ENCODE data around the gene RIT1. TPM values are rescaled to one million over a fixed set of nuclear protein-coding genes. Genes with fewer than 3 reads are reported as not detected.
A peak's percentile ranks its signal among the peaks of the same experiment; 100 is the strongest.

Gene RIT1
- total and polyA plus RNA-seq, 2 donors (not counting 3 experiments of a cell fraction or from before 2014, with no cell fraction given) = 46.4 to 65.5 TPM

- TF ChIP-seq MAX (IDR thresholded peaks at IDR 0.05; ENCODE audit: insufficient read depth, insufficient read length) (no peak), EZH2 (IDR thresholded peaks at IDR 0.05; ENCODE audit: borderline replicate concordance, low read depth, low read length, severe bottlenecking) (no peak), JUN (IDR thresholded peaks at IDR 0.05; ENCODE audit: borderline replicate concordance, insufficient read depth, insufficient read length, low read depth) (no peak), GATA2 (IDR thresholded peaks at IDR 0.05; ENCODE audit: insufficient read depth, insufficient read length, low read depth, low read length) (no peak), MYC (IDR thresholded peaks at IDR 0.05; ENCODE audit: low read depth, low read length) (no peak), FOS (IDR thresholded peaks at IDR 0.05; ENCODE audit: borderline replicate concordance, insufficient read depth, low read length) (no peak), POLR2AphosphoS5 (IDR thresholded peaks at IDR 0.05; ENCODE audit: insufficient read depth, low read depth, low read length) (no peak), POLR2A (IDR thresholded peaks at IDR 0.05; ENCODE audit: low read depth, low read length) (no peak)
- TF ChIP-seq, protein P1, sequence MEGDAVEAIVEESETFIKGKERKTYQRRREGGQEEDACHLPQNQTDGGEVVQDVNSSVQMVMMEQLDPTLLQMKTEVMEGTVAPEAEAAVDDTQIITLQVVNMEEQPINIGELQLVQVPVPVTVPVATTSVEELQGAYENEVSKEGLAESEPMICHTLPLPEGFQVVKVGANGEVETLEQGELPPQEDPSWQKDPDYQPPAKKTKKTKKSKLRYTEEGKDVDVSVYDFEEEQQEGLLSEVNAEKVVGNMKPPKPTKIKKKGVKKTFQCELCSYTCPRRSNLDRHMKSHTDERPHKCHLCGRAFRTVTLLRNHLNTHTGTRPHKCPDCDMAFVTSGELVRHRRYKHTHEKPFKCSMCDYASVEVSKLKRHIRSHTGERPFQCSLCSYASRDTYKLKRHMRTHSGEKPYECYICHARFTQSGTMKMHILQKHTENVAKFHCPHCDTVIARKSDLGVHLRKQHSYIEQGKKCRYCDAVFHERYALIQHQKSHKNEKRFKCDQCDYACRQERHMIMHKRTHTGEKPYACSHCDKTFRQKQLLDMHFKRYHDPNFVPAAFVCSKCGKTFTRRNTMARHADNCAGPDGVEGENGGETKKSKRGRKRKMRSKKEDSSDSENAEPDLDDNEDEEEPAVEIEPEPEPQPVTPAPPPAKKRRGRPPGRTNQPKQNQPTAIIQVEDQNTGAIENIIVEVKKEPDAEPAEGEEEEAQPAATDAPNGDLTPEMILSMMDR (IDR thresholded peaks at IDR 0.05; ENCODE audit: extremely low read depth in 1 of 2, insufficient read depth in 1 of 2, low read depth in 1 of 2, low read length in 2 of 2) = no peak
- Histone ChIP-seq H4K20me1 (replicated peaks; ENCODE audit: control insufficient read depth, extremely low read depth, insufficient read depth, low read length) (no peaks in the 10 kb centered on the region), H3K9me3 (replicated peaks; ENCODE audit: control insufficient read depth, insufficient read depth, low read length) (no peaks in the 10 kb centered on the region), H3K4me1 (ENCODE audit: control insufficient read depth, extremely low read depth, insufficient read depth, low read length) (peaks cover 21% of the 10 kb centered on the region), H2AFZ (ENCODE audit: low read depth, low read length) (peak overlapping the region; percentile 41), H3K79me2 (ENCODE audit: control insufficient read depth, insufficient read depth, low read length) (peaks cover 20% of the 10 kb centered on the region), H3K4me2 (ENCODE audit: insufficient read depth, low read length) (peak overlapping the region; percentile 94), H3K9ac (replicated peaks; ENCODE audit: extremely low read depth, insufficient read depth, low read length) (peak overlapping the region; percentile 98), H3K27ac (ENCODE audit: insufficient read depth, low read depth, low read length) (peak overlapping the region; percentile 54), H3K27me3 (ENCODE audit: control insufficient read depth in 2 of 2, insufficient read depth in 2 of 2, low read length in 2 of 2) (no peaks in the 10 kb centered on the region), H3K36me3 (ENCODE audit: control insufficient read depth in 2 of 2, extremely low read depth in 1 of 2, insufficient read depth in 2 of 2, low read length in 2 of 2) (peaks cover 1 to 3% of the 10 kb centered on the region in 2 experiments), H3K9me1 (replicated peaks; ENCODE audit: control insufficient read depth, extremely low read depth, insufficient read depth, low read length) (no peaks in the 10 kb centered on the region), H3K4me3 (replicated peaks in 1 of 3; ENCODE audit: insufficient read depth in 1 of 3, low read depth in 1 of 3, low read length in 3 of 3) (peak overlapping the region; percentile 35 to 79 (median 54))
- intact Hi-C loops (cut with micrococcal nuclease) (loop anchor here (1.0 to 10.0 kb wide), 3 partner anchors 51 to 174 kb away; partner anchors contain the start of genes DAP3, KHDC4 and YY1AP1), dilution Hi-C loops (cut with MboI; ENCODE audit: extremely low pct_ligation_motif_present, low sequenced_read_pairs) (no loop called here)
- ChIA-PET POLR2A (interaction anchor here (1.2 to 2.9 kb wide), 3 partner anchors 10 to 34 kb away, joined by 3 to 14 read pairs (median 4); no protein-coding TSS in a partner anchor), CTCF (interaction anchor here (1.6 to 3.5 kb wide), 3 partner anchors 8 to 208 kb away, joined by 5 to 11 read pairs (median 9); no protein-coding TSS in a partner anchor)
- DNase-seq (ENCODE audit: low read depth, low spot score) (no peak), FAIRE-seq (no peak)
- BruUV-seq (replicated peaks) = no TSS peak
These were observed 52.3 kb downstream of the RIT1 start for GRCh38 chr1:155858800-155859233.
